A549 (cell line): Measurements from ENCODE around the gene ZC3H12C.

Experiments used
- CBX2 ChIP-seq: fragments of 200-600 bp; sonication (generic); IDR thresholded peaks from 2 replicates; pipeline ENCODE4 v1.6.1; 2016; ENCODE audit warnings: low read depth, mild to moderate bottlenecking, borderline replicate concordance
- RCOR1 ChIP-seq: fragments of 150-350 bp; IDR thresholded peaks from 2 replicates; pipeline ENCODE4 v1.6.1; 2014; ENCODE audit warnings: antibody characterized with exemption, low read length, low read depth
- TF ChIP-seq, protein P1 (sequence below): fragments of >200 bp; sonication (Bioruptor Twin); formaldehyde crosslinking; IDR thresholded peaks from 3 replicates; pipeline ENCODE4 v1.5.1; 2016

- TF ChIP-seq, protein P1, sequence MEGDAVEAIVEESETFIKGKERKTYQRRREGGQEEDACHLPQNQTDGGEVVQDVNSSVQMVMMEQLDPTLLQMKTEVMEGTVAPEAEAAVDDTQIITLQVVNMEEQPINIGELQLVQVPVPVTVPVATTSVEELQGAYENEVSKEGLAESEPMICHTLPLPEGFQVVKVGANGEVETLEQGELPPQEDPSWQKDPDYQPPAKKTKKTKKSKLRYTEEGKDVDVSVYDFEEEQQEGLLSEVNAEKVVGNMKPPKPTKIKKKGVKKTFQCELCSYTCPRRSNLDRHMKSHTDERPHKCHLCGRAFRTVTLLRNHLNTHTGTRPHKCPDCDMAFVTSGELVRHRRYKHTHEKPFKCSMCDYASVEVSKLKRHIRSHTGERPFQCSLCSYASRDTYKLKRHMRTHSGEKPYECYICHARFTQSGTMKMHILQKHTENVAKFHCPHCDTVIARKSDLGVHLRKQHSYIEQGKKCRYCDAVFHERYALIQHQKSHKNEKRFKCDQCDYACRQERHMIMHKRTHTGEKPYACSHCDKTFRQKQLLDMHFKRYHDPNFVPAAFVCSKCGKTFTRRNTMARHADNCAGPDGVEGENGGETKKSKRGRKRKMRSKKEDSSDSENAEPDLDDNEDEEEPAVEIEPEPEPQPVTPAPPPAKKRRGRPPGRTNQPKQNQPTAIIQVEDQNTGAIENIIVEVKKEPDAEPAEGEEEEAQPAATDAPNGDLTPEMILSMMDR = no peak
- TF ChIP-seq RCOR1 = no peak
- TF ChIP-seq CBX2 = no peak
Observed at GRCh38 chr11:110082899-110083298, 10.3 kb upstream of the ZC3H12C start.
